Panc1 (cell line): ENCODE results near the gene FAM83G. TPM values are rescaled to one million over a fixed set of nuclear protein-coding genes. Genes with fewer than 3 reads are reported as not detected.

Experiments
- ATAC-seq: fragments of 200-7000 bp; cut with Tn5 transposase; 2 replicates; pipeline ENCODE4 v1.9.1; 2020; ENCODE audit warnings: mild to moderate bottlenecking, moderate library complexity
- BruUV-seq: library from RNA; stranded (reverse); fragments of 400-500 nt; replicated peaks from 2 replicates; lab custom pipeline; 2021; lab: Mats Ljungman, UMichigan
- CTCF ChIA-PET: fragments of 300-600 bp; sonication (Branson Sonifier 250); formaldehyde crosslinking; loops from one replicate; lab custom pipeline; 2022; ENCODE audit warnings: antibody characterized with exemption; lab: Charles Lee
- POLR2A ChIA-PET: fragments of 300-600 bp; sonication (Branson Sonifier 250); formaldehyde crosslinking; loops from one replicate; lab custom pipeline; 2022; ENCODE audit warnings: antibody characterized with exemption; lab: Charles Lee
- DNase-seq: peaks from one replicate; pipeline ENCODE4 v3.0.0-alpha.2; 2010; ENCODE audit warnings: low read depth, low spot score
- H3K27ac ChIP-seq: 2 replicates; pipeline ENCODE4 v1.5.1; 2011; ENCODE audit warnings: mild to moderate bottlenecking, low read length, inconsistent platforms
- H3K27me3 ChIP-seq: fragments of 200-500 bp; sonication (Bioruptor generic); 2 replicates; pipeline ENCODE4 v1.6.0; 2014; ENCODE audit warnings: low read length, inconsistent platforms; ENCODE audit not compliant: control insufficient read depth, insufficient read depth
- H3K36me3 ChIP-seq: fragments of 200-500 bp; sonication (Bioruptor generic); 2 replicates; pipeline ENCODE4 v1.5.1; 2014; ENCODE audit warnings: inconsistent platforms, mild to moderate bottlenecking, low read length, moderate library complexity; ENCODE audit not compliant: control insufficient read depth, insufficient read depth
- H3K4me1 ChIP-seq: 2 replicates; pipeline ENCODE4 v1.5.1; 2011; ENCODE audit warnings: inconsistent platforms, mild to moderate bottlenecking, low read length, moderate library complexity; ENCODE audit not compliant: control insufficient read depth, insufficient read depth
- H3K4me3 ChIP-seq, 2 experiments: 2 replicates each; pipeline ENCODE4 v1.5.1; 2011 to 2012; ENCODE audit warnings: low read depth in 2 of 2, low read length in 2 of 2, mild to moderate bottlenecking in 2 of 2, inconsistent platforms in 1 of 2, moderate library complexity in 1 of 2
- H3K9me3 ChIP-seq: fragments of 200-500 bp; sonication (Bioruptor generic); 2 replicates; pipeline ENCODE4 v1.5.1; 2014; ENCODE audit warnings: low read depth, mild to moderate bottlenecking, inconsistent platforms, low read length, moderate library complexity; ENCODE audit not compliant: control insufficient read depth, insufficient read depth
- CTCF ChIP-seq: fragments of 450-650 bp; IDR thresholded peaks from 2 replicates; pipeline ENCODE4 v1.5.1; 2017; ENCODE audit warnings: mild to moderate bottlenecking
- POLR2AphosphoS5 ChIP-seq: IDR thresholded peaks from 2 replicates; pipeline ENCODE4 v1.6.1; 2012; ENCODE audit warnings: mild to moderate bottlenecking, low read depth, low read length, moderate library complexity
- SIN3A ChIP-seq: IDR thresholded peaks from 2 replicates; pipeline ENCODE4 v1.6.1; 2012; ENCODE audit warnings: low read depth, mild to moderate bottlenecking, low read length, moderate library complexity, borderline replicate concordance; ENCODE audit not compliant: insufficient read depth
- TCF7L2 ChIP-seq: IDR thresholded peaks from 2 replicates; pipeline ENCODE4 v1.6.1; 2011; ENCODE audit warnings: mild to moderate bottlenecking, low read depth, low read length, inconsistent platforms
- in situ Hi-C: cut with HindIII; loops from 2 replicates; pipeline ENCODE4 v1.10.0; 2016; ENCODE audit warnings: low sequenced_read_pairs, low pct_unique_long_range_greater_than_20kb
- intact Hi-C: fragments of 100-400 bp; cut with micrococcal nuclease; formaldehyde crosslinking; loops from one replicate; pipeline ENCODE4 v1.10.0; 2022; ENCODE audit not compliant: unreplicated experiment
- total RNA-seq: library from RNA; stranded (reverse); gene quantifications from one replicate; pipeline ENCODE4 v1.2.1, GENCODE V29; 2021; ENCODE audit not compliant: unreplicated experiment
- TF ChIP-seq, protein P1 (sequence below), 2 experiments: IDR thresholded peaks; 2 replicates each; pipeline ENCODE4 v1.6.1; 2011 to 2012; ENCODE audit warnings: low read depth in 2 of 2, control low read depth in 1 of 2, low read length in 1 of 2, mild to moderate bottlenecking in 1 of 2, moderate library complexity in 1 of 2; ENCODE audit not compliant: insufficient read depth in 1 of 2

The FAM83G gene
- total RNA-seq, 1 experiment from 2014 or later: 17.3 TPM

DNA sequence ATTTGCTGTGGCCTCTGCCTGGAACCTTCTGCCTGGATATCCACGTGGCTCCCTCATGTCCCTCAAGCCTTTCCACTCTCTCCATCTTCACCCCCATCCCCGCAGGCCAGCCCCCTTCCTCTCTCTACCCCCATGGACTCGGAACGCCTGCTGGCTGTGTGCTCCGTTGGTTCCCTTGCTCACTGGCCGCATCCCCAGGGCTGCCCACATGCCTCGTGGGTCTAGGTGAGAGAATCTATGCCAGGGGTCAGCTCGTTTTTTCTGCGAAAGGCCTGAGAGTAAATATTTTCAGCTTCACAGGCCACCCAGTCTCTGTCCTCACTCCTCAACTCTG, 40.6 kb downstream of the FAM83G start:
- Histone ChIP-seq H3K27ac (no peak overlapping the region), H3K27me3 (no peaks in the 10 kb centered on the region), H3K36me3 (no peaks in the 10 kb centered on the region), H3K9me3 (no peaks in the 10 kb centered on the region), H3K4me3 (no peak overlapping the region), H3K4me1 (peaks cover 8% of the 10 kb centered on the region; the same call in 1 of the 2 replicates)
- in situ Hi-C loops: no loop called here
- POLR2A ChIA-PET: no interaction called here
- DNase-seq: no peak
- BruUV-seq: no TSS peak
- no peak for ATAC-seq
- TF ChIP-seq, protein P1, sequence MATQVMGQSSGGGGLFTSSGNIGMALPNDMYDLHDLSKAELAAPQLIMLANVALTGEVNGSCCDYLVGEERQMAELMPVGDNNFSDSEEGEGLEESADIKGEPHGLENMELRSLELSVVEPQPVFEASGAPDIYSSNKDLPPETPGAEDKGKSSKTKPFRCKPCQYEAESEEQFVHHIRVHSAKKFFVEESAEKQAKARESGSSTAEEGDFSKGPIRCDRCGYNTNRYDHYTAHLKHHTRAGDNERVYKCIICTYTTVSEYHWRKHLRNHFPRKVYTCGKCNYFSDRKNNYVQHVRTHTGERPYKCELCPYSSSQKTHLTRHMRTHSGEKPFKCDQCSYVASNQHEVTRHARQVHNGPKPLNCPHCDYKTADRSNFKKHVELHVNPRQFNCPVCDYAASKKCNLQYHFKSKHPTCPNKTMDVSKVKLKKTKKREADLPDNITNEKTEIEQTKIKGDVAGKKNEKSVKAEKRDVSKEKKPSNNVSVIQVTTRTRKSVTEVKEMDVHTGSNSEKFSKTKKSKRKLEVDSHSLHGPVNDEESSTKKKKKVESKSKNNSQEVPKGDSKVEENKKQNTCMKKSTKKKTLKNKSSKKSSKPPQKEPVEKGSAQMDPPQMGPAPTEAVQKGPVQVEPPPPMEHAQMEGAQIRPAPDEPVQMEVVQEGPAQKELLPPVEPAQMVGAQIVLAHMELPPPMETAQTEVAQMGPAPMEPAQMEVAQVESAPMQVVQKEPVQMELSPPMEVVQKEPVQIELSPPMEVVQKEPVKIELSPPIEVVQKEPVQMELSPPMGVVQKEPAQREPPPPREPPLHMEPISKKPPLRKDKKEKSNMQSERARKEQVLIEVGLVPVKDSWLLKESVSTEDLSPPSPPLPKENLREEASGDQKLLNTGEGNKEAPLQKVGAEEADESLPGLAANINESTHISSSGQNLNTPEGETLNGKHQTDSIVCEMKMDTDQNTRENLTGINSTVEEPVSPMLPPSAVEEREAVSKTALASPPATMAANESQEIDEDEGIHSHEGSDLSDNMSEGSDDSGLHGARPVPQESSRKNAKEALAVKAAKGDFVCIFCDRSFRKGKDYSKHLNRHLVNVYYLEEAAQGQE (IDR thresholded peaks at IDR 0.05; ENCODE audit: insufficient read depth in 1 of 2, low read depth in 2 of 2, low read length in 1 of 2): no peak
- TF ChIP-seq POLR2AphosphoS5: no peak
- TF ChIP-seq CTCF: no peak
- TF ChIP-seq SIN3A: no peak
- no peak for TF ChIP-seq TCF7L2
- CTCF ChIA-PET: no interaction called here
- intact Hi-C loops: no loop called here

GRCh38 chr17:18963126-18964017, 41.2 kb downstream of the FAM83G start:
- intact Hi-C loops: no loop called here

More at GRCh38 chr17:18963126-18964017, 41.2 kb downstream of the FAM83G start:
- Histone ChIP-seq H3K4me1 (peaks cover 8% of the 10 kb centered on the region; the same call in 1 of the 2 replicates), H3K27me3 (no peaks in the 10 kb centered on the region), H3K9me3 (no peaks in the 10 kb centered on the region), H3K4me3 (no peak overlapping the region), H3K36me3 (no peaks in the 10 kb centered on the region), H3K27ac (no peak overlapping the region)
- in situ Hi-C loops: no loop called here
- BruUV-seq: no TSS peak
- TF ChIP-seq, protein P1 (IDR thresholded peaks at IDR 0.05; ENCODE audit: insufficient read depth in 1 of 2, low read depth in 2 of 2, low read length in 1 of 2): no peak
- TF ChIP-seq TCF7L2 (no peak), SIN3A (no peak), CTCF (no peak), POLR2AphosphoS5 (no peak)
- ChIA-PET POLR2A (interaction anchor here (0.6 kb wide), 1 partner anchor 9 kb away, joined by 6 read pairs; no protein-coding TSS in a partner anchor), CTCF (interaction anchor here (0.8 kb wide), 1 partner anchor 14 kb away, joined by 3 read pairs; no protein-coding TSS in a partner anchor)
- ATAC-seq (no peak), DNase-seq (no peak)
